Suprapubic skin (tissue), 4 donors: Measurements from ENCODE around the gene ITPK1. TPM values are rescaled to one million over a fixed set of nuclear protein-coding genes. Genes with fewer than 3 reads are reported as not detected.

ENCODE experiments used
- DNase-seq, 2 donors: peaks; one replicate each; pipeline ENCODE4 v3.0.0-alpha.2; 2019; ENCODE audit warnings: low spot score in 2 of 2
- H3K27ac ChIP-seq: fragments of 200-600 bp; sonication (generic); one replicate; pipeline ENCODE4 v1.5.1; 2019
- H3K27me3 ChIP-seq: fragments of 200-600 bp; sonication (generic); one replicate; pipeline ENCODE4 v1.5.1; 2019
- H3K36me3 ChIP-seq: fragments of 200-600 bp; sonication (generic); one replicate; pipeline ENCODE4 v1.5.1; 2019
- H3K4me1 ChIP-seq: fragments of 200-600 bp; sonication (generic); one replicate; pipeline ENCODE4 v1.5.1; 2019
- H3K4me3 ChIP-seq: fragments of 200-600 bp; sonication (generic); one replicate; pipeline ENCODE4 v1.5.1; 2019; ENCODE audit warnings: mild to moderate bottlenecking
- H3K9me3 ChIP-seq: fragments of 200-600 bp; sonication (generic); one replicate; pipeline ENCODE4 v1.5.1; 2019
- CTCF ChIP-seq, 2 donors: fragments of 200-600 bp in 1 of 2; fragments of 450-650 bp in 1 of 2; sonication (generic) in 1 of 2; IDR thresholded peaks; one replicate each; pipeline ENCODE4 v1.5.1; 2016 to 2019; ENCODE audit warnings: antibody characterized with exemption in 2 of 2, mild to moderate bottlenecking in 1 of 2, moderate library complexity in 1 of 2
- EP300 ChIP-seq: sonication (generic); formaldehyde crosslinking; IDR thresholded peaks from one replicate; pipeline ENCODE4 v1.6.1; 2017; ENCODE audit warnings: antibody characterized with exemption
- POLR2A ChIP-seq, 2 donors: fragments of 450-650 bp; IDR thresholded peaks; one replicate each; pipeline ENCODE4 v1.6.1; 2017; ENCODE audit warnings: antibody characterized with exemption in 2 of 2, mild to moderate bottlenecking in 2 of 2, moderate library complexity in 2 of 2
- POLR2AphosphoS5 ChIP-seq, 3 donors: sonication (generic); formaldehyde crosslinking; IDR thresholded peaks; one replicate each; pipeline ENCODE4 v1.6.1; 2017; ENCODE audit warnings: antibody characterized with exemption in 3 of 3
- WGBS: methylation state at CpG from one replicate; pipeline ENCODE4 v1.1.5; 2018; 5-methylcytosine and 5-hydroxymethylcytosine counted together
- total RNA-seq, 4 donors: library from RNA; depleted of rRNA; stranded (reverse); fragments of >200 nt; gene quantifications; one replicate each; pipeline ENCODE4 v1.1.0, GENCODE V29; 2016

Gene ITPK1
- total RNA-seq, 4 donors from 2014 or later, result 29.9 to 33.6 (median 32.2) TPM

- Histone ChIP-seq H3K27me3 (no peaks in the 10 kb centered on the region), H3K4me3 (no peak overlapping the region), H3K9me3 (no peaks in the 10 kb centered on the region), H3K36me3 (no peaks in the 10 kb centered on the region), H3K4me1 (peaks cover 24% of the 10 kb centered on the region), H3K27ac (no peak overlapping the region)
- no peak for DNase-seq
- TF ChIP-seq EP300 (no peak), POLR2A (IDR thresholded peaks at IDR 0.05) (no peak), POLR2AphosphoS5 (IDR thresholded peaks at IDR 0.05) (no peak), CTCF (IDR thresholded peaks at IDR 0.05) (no peak)
- 96% methylated on average over 17 of the region's 18 CpGs for WGBS
Measured at GRCh38 chr14:93016275-93016845, 99.4 kb downstream of the ITPK1 start.

- Histone ChIP-seq H3K36me3 (no peaks in the 10 kb centered on the region), H3K4me3 (no peak overlapping the region), H3K27me3 (no peaks in the 10 kb centered on the region), H3K27ac (no peak overlapping the region), H3K9me3 (no peaks in the 10 kb centered on the region), H3K4me1 (peaks cover 30% of the 10 kb centered on the region)
- TF ChIP-seq POLR2A (IDR thresholded peaks at IDR 0.05) (no peak), EP300 (no peak), POLR2AphosphoS5 (IDR thresholded peaks at IDR 0.05) (no peak), CTCF (IDR thresholded peaks at IDR 0.05) (no peak)
- DNase-seq, result no peak
- 94% methylated on average over 10 of the region's 15 CpGs for WGBS
Measured at GRCh38 chr14:93015505-93015904, 100.2 kb downstream of the ITPK1 start.

GRCh38 chr14:93015064-93015463, 100.7 kb downstream of the ITPK1 start:
- H3K4me3 ChIP-seq, result no peak overlapping the region
- 100% methylated on average over 4 of the region's 5 CpGs for whole genome bisulfite sequencing
- no peak for DNase-seq
- no peaks in the 10 kb centered on the region for H3K27me3 ChIP-seq
- H3K9me3 ChIP-seq, result no peaks in the 10 kb centered on the region
- no peak for TF ChIP-seq EP300
- TF ChIP-seq POLR2A (IDR thresholded peaks at IDR 0.05), result no peak
- TF ChIP-seq POLR2AphosphoS5 (IDR thresholded peaks at IDR 0.05), result no peak
- TF ChIP-seq CTCF (IDR thresholded peaks at IDR 0.05), result no peak
- peaks cover 34% of the 10 kb centered on the region for H3K4me1 ChIP-seq
- no peak overlapping the region for H3K27ac ChIP-seq
- no peaks in the 10 kb centered on the region for H3K36me3 ChIP-seq

GRCh38 chr14:93014058-93015023, 101.4 kb downstream of the ITPK1 start:
- no peak overlapping the region for H3K27ac ChIP-seq
- H3K4me1 ChIP-seq, result peaks cover 39% of the 10 kb centered on the region
- H3K9me3 ChIP-seq, result no peaks in the 10 kb centered on the region
- DNase-seq, result no peak
- H3K27me3 ChIP-seq, result no peaks in the 10 kb centered on the region
- WGBS, result 93% methylated on average over 19 of the region's 20 CpGs
- no peak overlapping the region for H3K4me3 ChIP-seq
- no peak for TF ChIP-seq CTCF (IDR thresholded peaks at IDR 0.05)
- TF ChIP-seq POLR2A (IDR thresholded peaks at IDR 0.05), result no peak
- TF ChIP-seq EP300, result no peak
- TF ChIP-seq POLR2AphosphoS5 (IDR thresholded peaks at IDR 0.05), result no peak
- no peaks in the 10 kb centered on the region for H3K36me3 ChIP-seq
